Measurements from ENCODE around the gene TMEM141. TPM values are rescaled to one million over a fixed set of nuclear protein-coding genes. Genes with fewer than 3 reads are reported as not detected.
A peak's percentile ranks its signal among the peaks of the same experiment; 100 is the strongest.
"Not testable (repeated sequence)": the region's sequence is repeated elsewhere in the genome, so short reads cannot be mapped to it uniquely, and the experiment has no call there.

TMEM141 gene
- total RNA-seq, 1 donor from 2014 or later = 28.7 TPM

- Histone ChIP-seq H3K27me3 (ENCODE audit: control insufficient read depth in 3 of 3, insufficient read depth in 3 of 3, low read length in 3 of 3) (peaks cover 0 to 14% (median 7%) of the 10 kb centered on the region in 3 donors), H3K36me3 (ENCODE audit: control insufficient read depth in 3 of 3, insufficient read depth in 3 of 3, low read length in 3 of 3) (peaks cover 0 to 8% (median 7%) of the 10 kb centered on the region in 3 donors), H3K9ac (ENCODE audit: low read depth in 1 of 3, low read length in 3 of 3) (peak overlapping the region in 2 of 3 donors; percentile 38 to 94), H3K27ac (ENCODE audit: low read depth, low read length) (no peak overlapping the region), H3K4me3 (ENCODE audit: low read length in 3 of 3) (peak overlapping the region; percentile 87 to 95 (median 93)), H3K9me3 (ENCODE audit: control insufficient read depth in 3 of 3, low read length in 3 of 3) (no peaks in the 10 kb centered on the region), H3K4me1 (ENCODE audit: control insufficient read depth in 3 of 3, insufficient read depth in 3 of 3, low read length in 3 of 3) (peaks cover 18 to 19% (median 19%) of the 10 kb centered on the region in 3 donors)
Measured at GRCh38 chr9:136792321-136793085, 1.4 kb downstream of the TMEM141 start.

GRCh38 chr9:136793086-136793946 is 2.2 kb downstream of the TMEM141 start:
- H3K9me3 ChIP-seq (ENCODE audit: control insufficient read depth in 3 of 3, low read length in 3 of 3) = no peaks in the 10 kb centered on the region
- H3K4me3 ChIP-seq (ENCODE audit: low read length in 3 of 3) = no peak overlapping the region
- peaks cover 18 to 19% (median 19%) of the 10 kb centered on the region in 3 donors for H3K4me1 ChIP-seq (ENCODE audit: control insufficient read depth in 3 of 3, insufficient read depth in 3 of 3, low read length in 3 of 3)
- peaks cover under 1 to 14% (median 10%) of the 10 kb centered on the region in 3 donors for H3K27me3 ChIP-seq (ENCODE audit: control insufficient read depth in 3 of 3, insufficient read depth in 3 of 3, low read length in 3 of 3)
- no peak overlapping the region for H3K27ac ChIP-seq (ENCODE audit: low read depth, low read length)
- peaks cover 0 to 8% (median 7%) of the 10 kb centered on the region in 3 donors for H3K36me3 ChIP-seq (ENCODE audit: control insufficient read depth in 3 of 3, insufficient read depth in 3 of 3, low read length in 3 of 3)
- H3K9ac ChIP-seq (ENCODE audit: low read depth in 1 of 3, low read length in 3 of 3) = no peak overlapping the region

GRCh38 chr9:136794281-136794999 is 3.3 kb downstream of the TMEM141 start:
- peaks cover 12 to 25% (median 21%) of the 10 kb centered on the region in 3 donors for H3K27me3 ChIP-seq (ENCODE audit: control insufficient read depth in 3 of 3, insufficient read depth in 3 of 3, low read length in 3 of 3)
- no peak overlapping the region for H3K27ac ChIP-seq (ENCODE audit: low read depth, low read length)
- peaks cover 21 to 28% (median 23%) of the 10 kb centered on the region in 3 donors for H3K4me1 ChIP-seq (ENCODE audit: control insufficient read depth in 3 of 3, insufficient read depth in 3 of 3, low read length in 3 of 3)
- H3K4me3 ChIP-seq (ENCODE audit: low read length in 3 of 3) = no peak overlapping the region
- peaks cover 0 to 8% (median 7%) of the 10 kb centered on the region in 3 donors for H3K36me3 ChIP-seq (ENCODE audit: control insufficient read depth in 3 of 3, insufficient read depth in 3 of 3, low read length in 3 of 3)
- H3K9me3 ChIP-seq (ENCODE audit: control insufficient read depth in 3 of 3, low read length in 3 of 3) = no peaks in the 10 kb centered on the region
- H3K9ac ChIP-seq (ENCODE audit: low read depth in 1 of 3, low read length in 3 of 3) = no peak overlapping the region

- Histone ChIP-seq H3K4me3 (ENCODE audit: low read length in 3 of 3) (no peak overlapping the region), H3K9ac (ENCODE audit: low read depth in 1 of 3, low read length in 3 of 3) (no peak overlapping the region), H3K36me3 (ENCODE audit: control insufficient read depth in 3 of 3, insufficient read depth in 3 of 3, low read length in 3 of 3) (peaks cover 0 to 8% (median 7%) of the 10 kb centered on the region in 3 donors), H3K9me3 (ENCODE audit: control insufficient read depth in 3 of 3, low read length in 3 of 3) (no peaks in the 10 kb centered on the region), H3K27ac (ENCODE audit: low read depth, low read length) (no peak overlapping the region), H3K4me1 (ENCODE audit: control insufficient read depth in 3 of 3, insufficient read depth in 3 of 3, low read length in 3 of 3) (peaks cover 26 to 33% (median 28%) of the 10 kb centered on the region in 3 donors), H3K27me3 (ENCODE audit: control insufficient read depth in 3 of 3, insufficient read depth in 3 of 3, low read length in 3 of 3) (peaks cover 17 to 30% (median 23%) of the 10 kb centered on the region in 3 donors)
Measured at GRCh38 chr9:136795000-136795348, 3.8 kb downstream of the TMEM141 start.

- Histone ChIP-seq H3K27ac (ENCODE audit: low read depth, low read length) (no peak within 1 kb of the TSS), H3K36me3 (ENCODE audit: control insufficient read depth in 3 of 3, insufficient read depth in 3 of 3, low read length in 3 of 3) (peaks cover 0 to 8% (median 7%) of the 10 kb centered on the region in 3 donors), H3K4me3 (ENCODE audit: low read length in 3 of 3) (no peak within 1 kb of the TSS), H3K9me3 (ENCODE audit: control insufficient read depth in 3 of 3, low read length in 3 of 3) (no peaks in the 10 kb centered on the region), H3K27me3 (ENCODE audit: control insufficient read depth in 3 of 3, insufficient read depth in 3 of 3, low read length in 3 of 3) (peaks cover 26 to 39% (median 27%) of the 10 kb centered on the region in 3 donors), H3K4me1 (ENCODE audit: control insufficient read depth in 3 of 3, insufficient read depth in 3 of 3, low read length in 3 of 3) (peaks cover 31 to 33% (median 32%) of the 10 kb centered on the region in 3 donors), H3K9ac (ENCODE audit: low read depth in 1 of 3, low read length in 3 of 3) (peak within 1 kb of the TSS in 1 of 3 donors; percentile 16)
Measured at GRCh38 chr9:136796238-136796774, 5.2 kb downstream of the TMEM141 start, which contains the start of gene CCDC183. Gene CCDC183, plus strand, starts transcription at chr9:136796338. Its CDS starts 60 bp downstream, at chr9:136796398.

GRCh38 chr9:136796775-136797347 is 5.7 kb downstream of the TMEM141 start:
- not testable (repeated sequence) for H3K4me3 ChIP-seq (ENCODE audit: low read length in 3 of 3); H3K27ac ChIP-seq (ENCODE audit: low read depth, low read length); H3K36me3 ChIP-seq (ENCODE audit: control insufficient read depth in 3 of 3, insufficient read depth in 3 of 3, low read length in 3 of 3); H3K9me3 ChIP-seq (ENCODE audit: control insufficient read depth in 3 of 3, low read length in 3 of 3)
- H3K27me3 ChIP-seq (ENCODE audit: control insufficient read depth in 3 of 3, insufficient read depth in 3 of 3, low read length in 3 of 3) = peaks cover 26 to 44% (median 27%) of the 10 kb centered on the region in 3 donors
- peaks cover 25 to 28% (median 27%) of the 10 kb centered on the region in 3 donors for H3K4me1 ChIP-seq (ENCODE audit: control insufficient read depth in 3 of 3, insufficient read depth in 3 of 3, low read length in 3 of 3)
- peak overlapping the region in 1 of 3 donors; percentile 16 for H3K9ac ChIP-seq (ENCODE audit: low read depth in 1 of 3, low read length in 3 of 3)

GRCh38 chr9:136798708-136799078 is 7.5 kb downstream of the TMEM141 start:
- peaks cover 18 to 22% (median 22%) of the 10 kb centered on the region in 3 donors for H3K4me1 ChIP-seq (ENCODE audit: control insufficient read depth in 3 of 3, insufficient read depth in 3 of 3, low read length in 3 of 3)
- H3K9ac ChIP-seq (ENCODE audit: low read depth in 1 of 3, low read length in 3 of 3) = peak overlapping the region in 1 of 3 donors; percentile 25
- no peak overlapping the region for H3K27ac ChIP-seq (ENCODE audit: low read depth, low read length)
- no peaks in the 10 kb centered on the region for H3K9me3 ChIP-seq (ENCODE audit: control insufficient read depth in 3 of 3, low read length in 3 of 3)
- no peaks in the 10 kb centered on the region for H3K36me3 ChIP-seq (ENCODE audit: control insufficient read depth in 3 of 3, insufficient read depth in 3 of 3, low read length in 3 of 3)
- no peak overlapping the region for H3K4me3 ChIP-seq (ENCODE audit: low read length in 3 of 3)
- peaks cover 32 to 51% (median 33%) of the 10 kb centered on the region in 3 donors for H3K27me3 ChIP-seq (ENCODE audit: control insufficient read depth in 3 of 3, insufficient read depth in 3 of 3, low read length in 3 of 3)

- Histone ChIP-seq H3K27ac (ENCODE audit: low read depth, low read length) (no peak overlapping the region), H3K9ac (ENCODE audit: low read depth in 1 of 3, low read length in 3 of 3) (no peak overlapping the region), H3K4me3 (ENCODE audit: low read length in 3 of 3) (no peak overlapping the region), H3K9me3 (ENCODE audit: control insufficient read depth in 3 of 3, low read length in 3 of 3) (no peaks in the 10 kb centered on the region), H3K27me3 (ENCODE audit: control insufficient read depth in 3 of 3, insufficient read depth in 3 of 3, low read length in 3 of 3) (peaks cover 32 to 51% (median 33%) of the 10 kb centered on the region in 3 donors), H3K36me3 (ENCODE audit: control insufficient read depth in 3 of 3, insufficient read depth in 3 of 3, low read length in 3 of 3) (no peaks in the 10 kb centered on the region), H3K4me1 (ENCODE audit: control insufficient read depth in 3 of 3, insufficient read depth in 3 of 3, low read length in 3 of 3) (peaks cover 18 to 22% (median 22%) of the 10 kb centered on the region in 3 donors)
Measured at GRCh38 chr9:136799079-136799853, 8.1 kb downstream of the TMEM141 start.
